ENCODE data around the gene BAIAP3.
"Not testable (repeated sequence)": the region's sequence is repeated elsewhere in the genome, so short reads cannot be mapped to it uniquely, and the experiment has no call there.

Gene BAIAP3

DNA sequence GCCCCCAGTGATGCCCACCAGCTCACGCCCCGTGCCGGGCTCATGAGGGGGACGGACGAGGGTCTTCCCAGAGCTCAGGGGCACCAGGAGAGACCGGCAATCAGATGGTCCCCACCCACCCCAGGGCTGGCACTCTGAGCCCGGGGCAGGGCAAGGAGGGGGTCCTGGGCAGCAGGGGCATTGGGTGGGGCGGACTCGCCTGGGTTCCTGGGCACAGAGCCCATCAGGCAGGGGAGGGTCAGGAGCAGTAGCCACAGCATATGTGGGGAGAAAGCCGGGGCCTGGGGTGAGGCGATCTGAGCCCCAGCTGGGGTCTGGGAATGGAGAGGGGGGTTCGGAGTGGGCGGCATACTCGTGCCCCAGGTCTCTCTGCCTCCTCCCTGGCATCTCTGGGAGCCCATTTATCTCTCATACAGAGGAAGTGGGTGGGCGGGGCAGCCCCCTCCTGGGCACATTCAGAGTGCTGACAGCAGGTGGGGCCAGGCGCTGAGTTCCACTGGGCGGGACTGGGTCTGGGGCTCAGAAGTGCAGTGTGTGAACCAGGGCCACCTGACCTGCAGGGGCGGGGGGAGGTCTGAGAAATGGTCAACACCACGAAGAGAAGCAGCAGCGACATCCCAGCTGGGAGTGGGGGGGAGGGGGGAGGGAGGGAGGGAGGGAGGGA, 44.5 kb upstream of the BAIAP3 start:
- no peak overlapping the region for H3K4me3 ChIP-seq (ENCODE audit: low read depth, low read length)
- TF ChIP-seq, protein P1, sequence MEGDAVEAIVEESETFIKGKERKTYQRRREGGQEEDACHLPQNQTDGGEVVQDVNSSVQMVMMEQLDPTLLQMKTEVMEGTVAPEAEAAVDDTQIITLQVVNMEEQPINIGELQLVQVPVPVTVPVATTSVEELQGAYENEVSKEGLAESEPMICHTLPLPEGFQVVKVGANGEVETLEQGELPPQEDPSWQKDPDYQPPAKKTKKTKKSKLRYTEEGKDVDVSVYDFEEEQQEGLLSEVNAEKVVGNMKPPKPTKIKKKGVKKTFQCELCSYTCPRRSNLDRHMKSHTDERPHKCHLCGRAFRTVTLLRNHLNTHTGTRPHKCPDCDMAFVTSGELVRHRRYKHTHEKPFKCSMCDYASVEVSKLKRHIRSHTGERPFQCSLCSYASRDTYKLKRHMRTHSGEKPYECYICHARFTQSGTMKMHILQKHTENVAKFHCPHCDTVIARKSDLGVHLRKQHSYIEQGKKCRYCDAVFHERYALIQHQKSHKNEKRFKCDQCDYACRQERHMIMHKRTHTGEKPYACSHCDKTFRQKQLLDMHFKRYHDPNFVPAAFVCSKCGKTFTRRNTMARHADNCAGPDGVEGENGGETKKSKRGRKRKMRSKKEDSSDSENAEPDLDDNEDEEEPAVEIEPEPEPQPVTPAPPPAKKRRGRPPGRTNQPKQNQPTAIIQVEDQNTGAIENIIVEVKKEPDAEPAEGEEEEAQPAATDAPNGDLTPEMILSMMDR (IDR thresholded peaks at IDR 0.05; ENCODE audit: borderline replicate concordance, insufficient read depth, low read depth, low read length): no peak

- no peak overlapping the region for H3K4me3 ChIP-seq (ENCODE audit: low read depth, low read length)
- TF ChIP-seq, protein P1 (IDR thresholded peaks at IDR 0.05; ENCODE audit: borderline replicate concordance, insufficient read depth, low read depth, low read length): no peak
Measured at GRCh38 chr16:1289477-1289866, 44.0 kb upstream of the BAIAP3 start.

DNA sequence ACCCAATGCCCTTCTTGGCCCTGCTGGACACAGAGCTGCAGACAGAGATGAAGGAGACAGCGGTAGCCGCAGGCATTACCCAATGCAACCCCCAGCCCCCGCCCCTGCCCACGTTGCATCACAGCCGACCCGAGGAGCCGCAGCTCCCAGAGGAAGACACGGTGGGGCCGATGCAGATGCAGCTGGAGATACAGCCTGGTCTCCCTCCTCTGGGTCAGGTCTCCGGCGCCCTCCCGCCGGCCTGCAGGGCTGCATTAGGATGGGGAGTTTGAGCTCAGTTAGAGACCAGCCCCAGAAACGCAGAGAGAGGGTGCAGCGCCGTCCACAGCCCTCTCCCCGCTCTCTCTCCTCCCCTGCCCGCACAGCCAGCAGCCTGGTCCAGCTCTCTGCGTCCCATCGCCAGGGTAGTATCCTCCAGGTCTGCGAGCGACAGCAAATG, 43.4 kb upstream of the BAIAP3 start:
- TF ChIP-seq, protein P1 (IDR thresholded peaks at IDR 0.05; ENCODE audit: borderline replicate concordance, insufficient read depth, low read depth, low read length): no peak
- no peak overlapping the region for H3K4me3 ChIP-seq (ENCODE audit: low read depth, low read length)

- TF ChIP-seq, protein P1 (IDR thresholded peaks at IDR 0.05; ENCODE audit: borderline replicate concordance, insufficient read depth, low read depth, low read length): no peak
- no peak overlapping the region for H3K4me3 ChIP-seq (ENCODE audit: low read depth, low read length)
Measured at GRCh38 chr16:1290860-1291575, 42.4 kb upstream of the BAIAP3 start.

GRCh38 chr16:1291576-1291974, 41.9 kb upstream of the BAIAP3 start:
- TF ChIP-seq, protein P1 (IDR thresholded peaks at IDR 0.05; ENCODE audit: borderline replicate concordance, insufficient read depth, low read depth, low read length): no peak
- H3K4me3 ChIP-seq (ENCODE audit: low read depth, low read length): no peak overlapping the region

DNA sequence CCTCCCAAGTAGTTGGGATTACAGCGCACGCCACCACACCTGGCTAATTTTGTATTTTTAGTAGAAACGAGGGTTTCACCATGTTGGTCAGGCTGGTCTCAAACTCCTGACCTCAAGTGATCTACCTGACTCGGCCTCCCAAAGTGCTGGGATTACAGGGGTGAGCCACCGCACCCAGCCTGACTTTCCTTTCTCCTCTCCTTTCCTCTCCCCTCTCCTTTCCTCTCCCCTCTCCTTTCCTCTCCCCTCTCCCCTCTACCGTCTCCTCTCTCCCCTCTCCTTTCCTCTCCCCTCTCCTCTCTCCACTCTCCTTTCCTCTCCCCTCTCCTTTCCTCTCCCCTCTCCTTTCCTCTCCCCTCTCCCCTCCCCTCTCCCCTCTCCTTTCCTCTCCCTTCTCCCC, 41.2 kb upstream of the BAIAP3 start:
- not testable (repeated sequence) for H3K4me3 ChIP-seq (ENCODE audit: low read depth, low read length)

DNA sequence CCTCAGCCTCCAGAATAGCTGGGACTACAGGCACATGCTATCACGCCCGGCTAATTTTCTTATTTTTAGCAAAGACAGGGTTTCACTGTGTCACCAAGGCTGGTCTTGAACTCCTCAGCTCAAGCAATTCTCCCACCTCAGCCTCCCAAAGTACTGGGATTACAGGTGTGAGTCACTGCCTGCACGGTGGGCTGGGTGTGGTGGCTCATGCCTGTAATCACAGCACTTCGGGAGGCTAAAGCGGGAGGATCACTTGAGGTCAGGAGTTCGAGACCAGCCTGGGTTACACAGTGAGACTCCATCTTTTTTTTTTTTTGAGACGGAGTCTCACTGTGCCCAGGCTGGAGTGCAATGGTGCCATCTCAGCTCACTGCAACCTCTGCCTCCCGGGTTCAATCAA, 40.6 kb upstream of the BAIAP3 start:
- H3K4me3 ChIP-seq (ENCODE audit: low read depth, low read length): not testable (repeated sequence)

DNA sequence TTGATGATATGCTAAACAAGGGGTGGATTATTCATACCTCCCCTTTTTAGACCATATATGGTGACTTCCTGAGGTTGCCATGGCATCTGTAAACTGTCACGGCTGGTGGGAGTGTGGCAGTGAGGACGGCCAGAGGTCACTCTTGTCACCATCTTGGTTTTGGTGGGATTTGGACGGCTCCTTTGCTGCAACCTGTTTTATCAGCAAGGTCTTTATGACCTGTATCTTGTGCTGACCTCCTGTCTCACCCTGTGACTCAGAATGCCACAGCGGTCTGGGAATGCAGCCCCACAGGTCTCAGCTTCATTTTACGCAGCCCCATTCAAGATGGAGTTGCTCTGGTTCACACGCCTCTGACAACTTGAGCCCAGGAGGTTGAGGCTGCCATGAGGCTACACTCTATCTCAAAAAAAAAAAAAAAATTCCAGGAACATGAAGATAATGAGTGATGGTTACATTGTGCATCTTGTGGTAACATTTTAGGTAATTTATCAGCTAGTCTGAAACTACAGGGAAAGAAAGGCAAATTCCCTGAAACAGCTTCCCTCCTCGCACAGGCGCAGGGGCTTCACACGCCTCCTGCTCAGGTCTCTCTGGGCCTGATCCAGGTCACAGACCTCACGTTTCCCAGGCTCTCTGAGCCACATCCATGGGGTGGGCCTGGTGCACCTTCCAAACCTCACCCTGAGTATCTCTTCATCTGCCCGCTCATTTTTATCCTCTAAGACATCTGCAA, 39.4 kb upstream of the BAIAP3 start:
- TF ChIP-seq, protein P1 (IDR thresholded peaks at IDR 0.05; ENCODE audit: borderline replicate concordance, insufficient read depth, low read depth, low read length): no peak
- H3K4me3 ChIP-seq (ENCODE audit: low read depth, low read length): no peak overlapping the region
